CD14-positive monocyte (primary cell): Measurements from ENCODE around the gene LRG1. TPM values are rescaled to one million over a fixed set of nuclear protein-coding genes. Genes with fewer than 3 reads are reported as not detected.

ENCODE experiments used
- DNase-seq, 3 donors: peaks; one replicate each; pipeline ENCODE4 v3.0.0-alpha.2; 2011 to 2022
- H2AFZ ChIP-seq: 2 replicates; pipeline ENCODE4 v1.6.0; 2012; ENCODE audit warnings: mild to moderate bottlenecking, low read depth, low read length, inconsistent platforms; ENCODE audit not compliant: insufficient read depth, poor library complexity, severe bottlenecking
- H3K27ac ChIP-seq, 2 donors: 1 replicate in 1 of 2; 2 replicates in 1 of 2; pipeline ENCODE4 v1.5.1; 2012 to 2013; ENCODE audit warnings: low read length in 2 of 2, control low read depth in 1 of 2, inconsistent platforms in 1 of 2, low read depth in 1 of 2, mild to moderate bottlenecking in 1 of 2
- H3K27me3 ChIP-seq, 2 donors: one replicate each; pipeline versions ENCODE4 v1.6.0 to v1.6.1; 2011 to 2013; ENCODE audit warnings: low read length in 2 of 2; ENCODE audit not compliant: control insufficient read depth in 2 of 2, insufficient read depth in 2 of 2
- H3K36me3 ChIP-seq, 2 donors: replicated peaks in 1 of 2; 1 replicate in 1 of 2; 2 replicates in 1 of 2; pipeline versions ENCODE4 v1.5.1 to v1.6.1; 2012 to 2013; ENCODE audit warnings: low read length in 2 of 2, control low read depth in 1 of 2, inconsistent platforms in 1 of 2, mild to moderate bottlenecking in 1 of 2; ENCODE audit not compliant: insufficient read depth in 2 of 2, control insufficient read depth in 1 of 2
- H3K4me1 ChIP-seq, 2 donors: 1 replicate in 1 of 2; 2 replicates in 1 of 2; pipeline versions ENCODE4 v1.5.1 to v1.6.1; 2012 to 2013; ENCODE audit warnings: low read length in 2 of 2, control low read depth in 1 of 2, inconsistent platforms in 1 of 2, mild to moderate bottlenecking in 1 of 2, moderate library complexity in 1 of 2; ENCODE audit not compliant: insufficient read depth in 2 of 2, control insufficient read depth in 1 of 2
- H3K4me2 ChIP-seq: replicated peaks from 2 replicates; pipeline ENCODE3; 2012; ENCODE audit warnings: low read length, moderate library complexity, mild to moderate bottlenecking; ENCODE audit not compliant: poor library complexity, severe bottlenecking; ENCODE audit errors: extremely low read depth
- H3K4me3 ChIP-seq, 3 experiments: fragments of 200-600 bp in 1 of 3; sonication (generic) in 1 of 3; replicated peaks in 1 of 3; 1 replicate in 2 of 3; 2 replicates in 1 of 3; pipeline ENCODE4 v1.5.1; 2011 to 2013; ENCODE audit warnings: low read length in 3 of 3, mild to moderate bottlenecking in 3 of 3, control low read depth in 2 of 3, low read depth in 2 of 3, inconsistent platforms in 1 of 3, moderate library complexity in 1 of 3
- H3K79me2 ChIP-seq: 2 replicates; pipeline ENCODE4 v1.6.0; 2012; ENCODE audit warnings: mild to moderate bottlenecking, control low read depth, inconsistent platforms, low read length, moderate library complexity; ENCODE audit not compliant: insufficient read depth
- H3K9ac ChIP-seq: 2 replicates; pipeline ENCODE4 v1.6.0; 2017; ENCODE audit warnings: low read length, mild to moderate bottlenecking; ENCODE audit not compliant: insufficient read depth, poor library complexity, severe bottlenecking
- H3K9me3 ChIP-seq, 2 donors: replicated peaks in 1 of 2; 1 replicate in 1 of 2; 2 replicates in 1 of 2; pipeline versions ENCODE4 v1.5.1 to v1.6.1; 2012 to 2013; ENCODE audit warnings: low read length in 2 of 2, control low read depth in 1 of 2; ENCODE audit not compliant: control insufficient read depth in 1 of 2, insufficient read depth in 1 of 2
- H4K20me1 ChIP-seq: 2 replicates; pipeline ENCODE4 v1.6.0; 2012; ENCODE audit warnings: mild to moderate bottlenecking, low read length, control low read depth, moderate library complexity; ENCODE audit not compliant: insufficient read depth
- H3K27ac Mint-ChIP-seq, 7 donors: one replicate each; pipeline ENCODE4 v1.8.0; 2020; ENCODE audit warnings: mild to moderate bottlenecking in 7 of 7, mixed read lengths in 7 of 7, moderate library complexity in 6 of 7, inconsistent platforms in 2 of 7
- H3K27me3 Mint-ChIP-seq, 3 donors: one replicate each; pipeline ENCODE4 v1.8.0; 2021 to 2022; ENCODE audit warnings: low read depth in 3 of 3, mild to moderate bottlenecking in 3 of 3, mixed read lengths in 3 of 3, moderate library complexity in 3 of 3, inconsistent platforms in 1 of 3
- H3K36me3 Mint-ChIP-seq, 2 donors: one replicate each; pipeline ENCODE4 v1.8.0; 2020; ENCODE audit warnings: mixed read lengths in 2 of 2, inconsistent platforms in 1 of 2, mild to moderate bottlenecking in 1 of 2
- H3K4me1 Mint-ChIP-seq: one replicate; pipeline ENCODE4 v1.8.0; 2020; ENCODE audit warnings: mild to moderate bottlenecking, mixed read lengths
- H3K4me3 Mint-ChIP-seq, 2 donors: one replicate each; pipeline ENCODE4 v1.8.0; 2020; ENCODE audit warnings: mild to moderate bottlenecking in 2 of 2, mixed read lengths in 2 of 2, moderate library complexity in 1 of 2
- H3K9me3 Mint-ChIP-seq, 7 donors: one replicate each; pipeline ENCODE4 v1.8.0; 2020 to 2022; ENCODE audit warnings: mixed read lengths in 7 of 7, mild to moderate bottlenecking in 6 of 7, moderate library complexity in 6 of 7, inconsistent platforms in 2 of 7
- CTCF ChIP-seq: fragments of 200-600 bp; IDR thresholded peaks from one replicate; pipeline ENCODE4 v1.8.0; 2022; ENCODE audit warnings: antibody characterized with exemption, mild to moderate bottlenecking
- WGBS: methylation state at CpG from one replicate; pipeline ENCODE4 v1.1.5; 2013; ENCODE audit warnings: missing lambda C conversion rate; ENCODE audit not compliant: insufficient coverage; 5-methylcytosine and 5-hydroxymethylcytosine counted together
- intact Hi-C, 2 donors: fragments of 100-400 bp; cut with micrococcal nuclease; formaldehyde crosslinking; loops; one replicate each; pipeline versions ENCODE4 v1.15.0 to v1.15.1; 2023
- polyA plus RNA-seq, 3 donors: library from polyadenylated mRNA; depleted of rRNA in 1 of 3; unstranded in 2 of 3; stranded (reverse) in 1 of 3; fragments of 300-500 nt in 2 of 3; fragments of >200 nt in 1 of 3; fragmentation: Illumina TruSeq in 2 of 3; gene quantifications; 1 replicate in 2 of 3; 2 replicates in 1 of 3; pipeline ENCODE4 v1.2.3, GENCODE V29; 2012 to 2021

The LRG1 gene
- polyA plus RNA-seq, 3 donors: 5.5 to 50.1 (median 9.6) TPM

DNA sequence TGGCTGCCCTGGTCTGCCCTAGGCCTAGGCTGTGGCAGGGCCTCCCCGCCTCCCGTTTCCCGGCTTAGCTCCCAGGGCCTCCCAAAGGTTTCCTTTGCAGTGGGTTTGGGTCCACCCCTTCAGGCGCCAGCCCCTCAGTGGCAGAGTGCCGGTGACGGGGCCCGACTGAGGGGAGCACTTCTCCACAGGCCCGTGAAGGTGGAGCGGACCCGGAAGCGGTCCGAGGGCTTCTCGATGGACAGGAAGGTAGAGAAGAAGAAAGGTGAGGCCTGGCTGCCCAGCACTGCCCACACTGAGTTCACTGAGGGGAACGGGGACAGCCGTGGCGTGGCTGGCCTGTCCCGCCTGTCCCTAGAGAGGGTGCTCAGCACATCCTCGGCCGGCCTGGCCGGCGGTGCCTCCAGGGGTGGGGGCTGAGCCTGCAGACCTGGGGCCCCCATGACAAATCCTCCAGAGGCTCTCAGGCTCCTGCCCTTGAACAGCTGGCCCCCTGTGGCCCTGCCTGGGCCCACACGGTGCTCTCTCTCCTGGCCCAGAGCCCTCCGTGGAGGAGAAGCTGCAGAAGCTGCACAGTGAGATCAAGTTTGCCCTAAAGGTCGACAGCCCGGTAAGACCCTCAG is 42.0 kb downstream of the LRG1 start:
- TF ChIP-seq CTCF: no peak
- H3K36me3 Mint-ChIP-seq: peaks cover 32 to 53% of the 10 kb centered on the region in 2 donors

GRCh38 chr19:4496304-4496703 is 43.5 kb downstream of the LRG1 start:
- no peaks in the 10 kb centered on the region for H4K20me1 ChIP-seq
- Mint-ChIP-seq H3K4me3 (no peak overlapping the region), H3K27ac (no peak overlapping the region), H3K9me3 (no peaks in the 10 kb centered on the region), H3K4me1 (no peaks in the 10 kb centered on the region), H3K27me3 (no peaks in the 10 kb centered on the region), H3K36me3 (peaks cover 18 to 45% of the 10 kb centered on the region in 2 donors)
- H3K27ac ChIP-seq: no peak overlapping the region
- H3K4me1 ChIP-seq: no peaks in the 10 kb centered on the region
- H3K27me3 ChIP-seq: no peaks in the 10 kb centered on the region
- no peak overlapping the region for H3K4me3 ChIP-seq
- no peak overlapping the region for H3K9ac ChIP-seq
- H3K79me2 ChIP-seq: no peaks in the 10 kb centered on the region
- intact Hi-C loops: no loop called here
- no peak overlapping the region for H2AFZ ChIP-seq
- H3K9me3 ChIP-seq: no peaks in the 10 kb centered on the region
- peaks cover 75 to 87% of the 10 kb centered on the region in 2 donors for H3K36me3 ChIP-seq
- DNase-seq: no peak
- no peak for TF ChIP-seq CTCF
- 89% methylated on average over 14 of the region's 18 CpGs for WGBS
- no peak overlapping the region for H3K4me2 ChIP-seq

More for the DNA sequence above, 42.0 kb downstream of the LRG1 start:
- Histone ChIP-seq H3K36me3 (peaks cover 77 to 87% of the 10 kb centered on the region in 2 donors), H3K9me3 (no peaks in the 10 kb centered on the region), H2AFZ (no peak overlapping the region), H3K79me2 (no peaks in the 10 kb centered on the region), H3K4me3 (no peak overlapping the region), H3K27me3 (no peaks in the 10 kb centered on the region), H3K9ac (no peak overlapping the region), H4K20me1 (no peaks in the 10 kb centered on the region), H3K27ac (no peak overlapping the region), H3K4me2 (no peak overlapping the region), H3K4me1 (no peaks in the 10 kb centered on the region)
- Mint-ChIP-seq H3K27me3 (no peaks in the 10 kb centered on the region), H3K27ac (no peak overlapping the region), H3K9me3 (no peaks in the 10 kb centered on the region), H3K4me1 (no peaks in the 10 kb centered on the region), H3K4me3 (no peak overlapping the region)
- WGBS: 94% methylated on average over 23 of the region's 25 CpGs
- DNase-seq: no peak
- intact Hi-C loops: no loop called here
